Brain microvascular endothelial cell (primary cell): ENCODE data around the gene REC8.
"Not testable (repeated sequence)": the region's sequence is repeated elsewhere in the genome, so short reads cannot be mapped to it uniquely, and the experiment has no call there.

Experiments used
- DNase-seq: peaks from one replicate; pipeline ENCODE4 v3.0.0-alpha.2; 2020
- H3K27ac ChIP-seq: fragments of 250-450 bp; sonication (Bioruptor Pico); 2 replicates; pipeline ENCODE4 v1.5.1; 2020; ENCODE audit warnings: mild to moderate bottlenecking, moderate library complexity
- H3K27me3 ChIP-seq: fragments of 250-450 bp; sonication (Bioruptor Pico); replicated peaks from 2 replicates; pipeline ENCODE4 v1.5.1; 2020; ENCODE audit warnings: mild to moderate bottlenecking
- H3K36me3 ChIP-seq: fragments of 250-450 bp; sonication (Bioruptor Pico); replicated peaks from 2 replicates; pipeline ENCODE4 v1.5.1; 2020; ENCODE audit warnings: mild to moderate bottlenecking
- H3K4me3 ChIP-seq: 2 replicates; pipeline ENCODE4 v1.5.1; 2011; ENCODE audit warnings: low read depth, mild to moderate bottlenecking, control low read depth, low read length, moderate library complexity
- in situ Hi-C: cut with HindIII; loops from 2 replicates; pipeline ENCODE4 v1.10.0; 2017; ENCODE audit warnings: low sequenced_read_pairs, low pct_ligation_motif_present
- TF ChIP-seq, protein P1 (sequence below): IDR thresholded peaks from 2 replicates; pipeline ENCODE4 v1.5.1; 2011; ENCODE audit warnings: low read depth, mild to moderate bottlenecking, moderate library complexity, low read length, control low read depth, inconsistent platforms; ENCODE audit errors: missing control alignments

REC8 gene

DNA sequence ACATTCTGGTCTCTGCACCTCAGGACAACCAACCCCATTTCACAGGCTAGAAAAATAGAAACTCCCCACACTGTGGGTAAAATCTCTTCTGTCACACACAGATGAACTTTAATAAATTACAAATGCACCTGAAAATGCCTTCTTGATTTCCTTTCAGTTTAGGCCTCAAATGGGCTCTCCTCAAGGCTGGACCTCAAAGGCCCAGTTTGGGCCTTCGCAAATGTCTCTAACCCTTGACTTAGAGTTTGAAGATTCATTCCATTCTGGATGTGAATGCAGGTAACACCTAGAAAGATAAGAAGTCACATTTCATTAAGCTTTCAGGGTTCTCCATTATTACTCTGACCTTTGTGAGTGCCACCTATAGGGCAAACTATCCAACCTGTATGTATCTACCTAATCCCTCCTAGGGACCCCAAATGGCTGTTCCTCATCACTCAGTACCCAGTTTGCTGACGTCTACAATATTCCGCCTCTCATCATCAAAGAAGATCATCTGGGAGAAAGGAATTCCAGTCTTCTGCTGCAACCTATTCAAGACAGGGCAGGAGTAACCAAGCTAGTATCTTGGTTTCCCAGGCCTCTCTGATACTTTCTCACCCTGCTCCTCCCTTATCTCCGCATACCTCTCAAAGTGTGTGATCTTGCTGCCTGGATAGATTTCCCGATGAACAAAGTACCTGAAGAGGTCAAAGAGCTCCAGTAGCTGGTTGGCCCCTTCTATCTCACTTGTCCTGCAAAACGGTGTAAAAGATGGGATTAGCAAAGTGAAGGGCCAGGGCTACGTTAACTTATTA is 42.2 kb downstream of the REC8 start:
- DNase-seq, result no peak
- peak overlapping the region; percentile 80 for H3K4me3 ChIP-seq
- no peaks in the 10 kb centered on the region for H3K27me3 ChIP-seq
- TF ChIP-seq, protein P1, sequence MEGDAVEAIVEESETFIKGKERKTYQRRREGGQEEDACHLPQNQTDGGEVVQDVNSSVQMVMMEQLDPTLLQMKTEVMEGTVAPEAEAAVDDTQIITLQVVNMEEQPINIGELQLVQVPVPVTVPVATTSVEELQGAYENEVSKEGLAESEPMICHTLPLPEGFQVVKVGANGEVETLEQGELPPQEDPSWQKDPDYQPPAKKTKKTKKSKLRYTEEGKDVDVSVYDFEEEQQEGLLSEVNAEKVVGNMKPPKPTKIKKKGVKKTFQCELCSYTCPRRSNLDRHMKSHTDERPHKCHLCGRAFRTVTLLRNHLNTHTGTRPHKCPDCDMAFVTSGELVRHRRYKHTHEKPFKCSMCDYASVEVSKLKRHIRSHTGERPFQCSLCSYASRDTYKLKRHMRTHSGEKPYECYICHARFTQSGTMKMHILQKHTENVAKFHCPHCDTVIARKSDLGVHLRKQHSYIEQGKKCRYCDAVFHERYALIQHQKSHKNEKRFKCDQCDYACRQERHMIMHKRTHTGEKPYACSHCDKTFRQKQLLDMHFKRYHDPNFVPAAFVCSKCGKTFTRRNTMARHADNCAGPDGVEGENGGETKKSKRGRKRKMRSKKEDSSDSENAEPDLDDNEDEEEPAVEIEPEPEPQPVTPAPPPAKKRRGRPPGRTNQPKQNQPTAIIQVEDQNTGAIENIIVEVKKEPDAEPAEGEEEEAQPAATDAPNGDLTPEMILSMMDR, result no peak
- H3K27ac ChIP-seq, result peak overlapping the region; percentile 94
- in situ Hi-C loops, result no loop called here
- peaks cover 26% of the 10 kb centered on the region for H3K36me3 ChIP-seq

DNA sequence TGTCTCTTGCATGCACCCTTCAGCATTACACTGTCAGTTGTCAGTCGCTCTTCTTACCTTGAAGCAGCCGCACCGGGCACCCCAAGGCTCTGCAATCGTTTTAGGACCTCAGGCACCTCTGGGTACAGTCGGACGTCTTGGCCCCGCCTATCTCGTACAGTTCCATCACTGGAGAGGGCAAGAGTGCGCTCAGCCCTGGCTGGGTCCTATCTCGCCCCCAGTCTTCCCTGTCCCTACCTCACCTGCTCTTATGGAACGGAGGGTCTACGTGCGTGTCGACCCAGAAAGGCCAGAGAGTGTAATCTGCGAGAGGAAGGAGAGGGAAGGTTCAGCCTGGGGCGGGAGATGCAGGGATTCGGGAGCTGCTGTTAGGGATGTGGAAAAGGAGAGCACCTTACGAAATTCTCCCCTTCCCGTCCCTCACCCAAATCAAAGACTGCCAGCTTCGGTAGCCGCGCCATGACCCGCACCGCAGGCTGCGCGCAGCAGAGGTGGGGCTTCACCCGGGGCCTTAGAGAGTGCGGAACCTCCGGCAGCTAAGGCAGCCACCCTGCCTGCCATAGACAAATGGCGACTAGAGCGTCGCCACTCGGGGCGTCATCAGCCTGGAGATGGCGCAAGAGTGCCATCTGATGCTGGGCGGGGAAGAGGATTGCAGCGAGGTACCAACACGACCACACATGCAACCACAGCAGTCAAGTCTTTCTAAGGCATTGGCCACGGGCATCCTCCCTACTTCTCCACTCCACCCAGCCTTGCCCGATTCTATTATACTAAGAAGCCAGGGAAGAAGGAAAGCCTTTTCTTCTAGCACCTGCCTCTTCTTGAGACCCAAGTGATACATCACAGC is 43.8 kb downstream of the REC8 start, which contains the start of gene MDP1:
Gene MDP1 (minus strand): TSS at position 572 of the 850 bp plus-strand sequence. CDS start 111 bp downstream, at position 461.
- DNase-seq, result peak; percentile 69
- in situ Hi-C loops, result no loop called here
- TF ChIP-seq, protein P1, result peak; percentile 68
- Histone ChIP-seq H3K36me3 (peaks cover 11% of the 10 kb centered on the region), H3K27me3 (no peaks in the 10 kb centered on the region), H3K27ac (peak within 1 kb of the TSS; percentile 61), H3K4me3 (peak within 1 kb of the TSS; percentile 78)

DNA sequence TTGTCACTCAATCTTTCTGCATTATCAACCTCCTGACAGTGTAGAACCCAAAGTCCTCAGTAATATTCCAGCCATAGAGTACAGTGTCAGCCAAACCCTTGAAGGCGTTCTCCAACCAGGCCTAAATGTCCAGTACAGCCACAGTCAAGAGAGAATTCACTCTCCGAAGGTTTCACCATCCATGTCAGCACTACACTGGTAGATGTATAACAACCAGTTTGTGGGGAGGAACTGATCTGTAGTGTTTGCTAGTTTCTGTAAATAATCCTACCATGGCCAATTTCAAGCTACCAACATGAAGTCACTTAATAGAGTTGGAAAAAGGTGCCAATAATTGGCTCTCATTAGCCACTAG is 44.4 kb downstream of the REC8 start:
- Histone ChIP-seq H3K36me3 (peaks cover 10% of the 10 kb centered on the region), H3K27me3 (no peaks in the 10 kb centered on the region), H3K4me3 (peak overlapping the region; percentile 78), H3K27ac (no peak overlapping the region)
- TF ChIP-seq, protein P1, result no peak
- in situ Hi-C loops, result no loop called here
- DNase-seq, result no peak

DNA sequence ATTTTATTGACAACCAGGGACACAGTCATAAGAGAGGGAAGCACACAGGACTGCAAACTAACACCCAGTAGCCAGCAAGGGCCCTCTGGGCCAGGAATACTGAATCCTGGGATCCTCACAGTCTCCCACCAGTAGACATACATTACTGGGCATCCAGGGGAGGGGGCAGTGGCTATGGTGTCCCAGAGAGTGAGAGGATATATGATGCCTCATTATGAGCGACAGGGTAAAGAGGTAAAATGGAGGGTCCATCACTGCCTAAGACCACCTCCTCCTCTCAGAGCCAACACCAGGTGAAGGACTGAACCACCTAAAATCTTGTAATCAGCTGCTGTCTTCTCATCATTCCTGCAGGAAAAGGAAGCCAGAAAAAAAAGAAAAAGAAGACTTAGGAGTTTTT is 45.0 kb downstream of the REC8 start:
- H3K27ac ChIP-seq, in situ Hi-C loops, H3K36me3 ChIP-seq, H3K4me3 ChIP-seq, H3K27me3 ChIP-seq, DNase-seq: not testable (repeated sequence)

DNA sequence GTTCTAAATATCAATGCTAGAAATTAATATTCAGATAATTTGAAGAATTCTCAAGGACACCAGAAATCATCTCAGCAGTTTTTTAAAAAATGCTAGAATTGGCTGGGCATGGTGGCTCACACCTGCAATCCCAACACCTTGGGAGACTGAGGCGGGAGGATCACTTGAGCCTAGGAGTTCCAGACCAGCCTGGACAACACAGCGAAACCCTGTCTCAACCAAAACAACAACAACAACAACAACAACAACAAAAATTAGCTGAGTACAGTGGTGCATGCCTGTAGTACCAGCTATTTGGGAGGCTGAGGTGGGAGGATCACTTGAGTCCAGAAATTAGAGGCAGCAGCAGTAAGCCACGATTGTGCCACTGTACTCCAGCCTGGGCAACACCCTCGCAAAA is 47.2 kb downstream of the REC8 start:
- TF ChIP-seq, protein P1, result no peak
- Histone ChIP-seq H3K27ac (no peak overlapping the region), H3K27me3 (no peaks in the 10 kb centered on the region), H3K36me3 (peaks cover 9% of the 10 kb centered on the region), H3K4me3 (no peak overlapping the region)
- DNase-seq, result no peak
- in situ Hi-C loops, result no loop called here

DNA sequence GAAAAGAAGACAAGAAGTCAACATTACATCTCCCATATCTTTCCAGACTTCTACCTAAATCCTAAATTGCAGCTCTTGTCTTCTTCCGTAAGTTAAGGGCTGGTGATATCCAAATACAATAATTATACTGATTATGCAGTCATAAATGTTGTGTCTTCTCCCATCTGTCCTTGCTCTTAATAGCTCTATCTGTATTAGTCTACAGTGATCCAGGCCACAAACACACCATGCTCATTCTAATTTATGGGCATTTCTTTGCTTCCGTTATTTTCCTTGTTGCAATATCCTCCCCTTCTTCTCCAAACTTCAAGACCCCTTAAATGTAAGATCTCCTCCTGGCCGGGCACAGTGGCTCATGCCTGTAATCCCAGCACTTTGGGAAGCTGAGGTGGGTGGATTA is 47.6 kb downstream of the REC8 start:
- H3K36me3 ChIP-seq, result peaks cover 9% of the 10 kb centered on the region
- in situ Hi-C loops, result no loop called here
- H3K4me3 ChIP-seq, result no peak overlapping the region
- TF ChIP-seq, protein P1, result no peak
- no peaks in the 10 kb centered on the region for H3K27me3 ChIP-seq
- no peak for DNase-seq
- H3K27ac ChIP-seq, result no peak overlapping the region

DNA sequence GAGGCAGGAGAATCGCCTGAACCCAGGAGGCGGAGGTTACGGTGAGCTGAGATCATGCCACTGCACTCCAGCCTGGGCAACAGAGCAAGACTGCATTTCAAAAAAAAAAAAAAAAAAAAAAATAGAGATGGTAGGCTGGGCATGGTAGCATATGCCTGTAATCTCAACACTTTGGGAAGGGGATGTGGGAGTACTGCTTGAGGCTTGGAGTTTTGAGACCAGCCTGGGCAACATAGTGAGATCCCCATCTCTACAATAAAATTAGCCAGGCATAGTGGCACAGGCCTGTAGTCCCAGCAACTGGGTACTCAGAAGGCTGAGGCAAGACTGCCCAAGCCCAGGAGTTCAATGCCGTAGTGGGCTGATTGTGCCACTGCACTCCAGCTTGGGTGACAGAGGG is 51.1 kb downstream of the REC8 start:
- DNase-seq, in situ Hi-C loops, H3K27me3 ChIP-seq, H3K27ac ChIP-seq, H3K36me3 ChIP-seq, H3K4me3 ChIP-seq: not testable (repeated sequence)
